GM12892 (cell line): Measurements from ENCODE around the gene DZIP1.

Experiments
- DNase-seq: peaks from one replicate; pipeline ENCODE4 v3.0.0; 2011; ENCODE audit not compliant: insufficient read length
- FAIRE-seq: peaks from 2 replicates; lab custom pipeline; 2011; peaks lifted over from hg19 to GRCh38; lab: Jason Lieb, UNC
- POLR2A ChIP-seq: IDR thresholded peaks from 2 replicates; pipeline ENCODE4 v1.6.1; 2011; ENCODE audit warnings: low read depth, low read length, control low read depth
- POLR2AphosphoS5 ChIP-seq: IDR thresholded peaks from 2 replicates; pipeline ENCODE4 v1.6.1; 2011; ENCODE audit warnings: low read depth, low read length, control low read depth
- TAF1 ChIP-seq: IDR thresholded peaks from 2 replicates; pipeline ENCODE4 v1.6.1; 2011; ENCODE audit warnings: low read depth, mild to moderate bottlenecking, control low read depth, low read length, borderline replicate concordance

The DZIP1 gene

DNA sequence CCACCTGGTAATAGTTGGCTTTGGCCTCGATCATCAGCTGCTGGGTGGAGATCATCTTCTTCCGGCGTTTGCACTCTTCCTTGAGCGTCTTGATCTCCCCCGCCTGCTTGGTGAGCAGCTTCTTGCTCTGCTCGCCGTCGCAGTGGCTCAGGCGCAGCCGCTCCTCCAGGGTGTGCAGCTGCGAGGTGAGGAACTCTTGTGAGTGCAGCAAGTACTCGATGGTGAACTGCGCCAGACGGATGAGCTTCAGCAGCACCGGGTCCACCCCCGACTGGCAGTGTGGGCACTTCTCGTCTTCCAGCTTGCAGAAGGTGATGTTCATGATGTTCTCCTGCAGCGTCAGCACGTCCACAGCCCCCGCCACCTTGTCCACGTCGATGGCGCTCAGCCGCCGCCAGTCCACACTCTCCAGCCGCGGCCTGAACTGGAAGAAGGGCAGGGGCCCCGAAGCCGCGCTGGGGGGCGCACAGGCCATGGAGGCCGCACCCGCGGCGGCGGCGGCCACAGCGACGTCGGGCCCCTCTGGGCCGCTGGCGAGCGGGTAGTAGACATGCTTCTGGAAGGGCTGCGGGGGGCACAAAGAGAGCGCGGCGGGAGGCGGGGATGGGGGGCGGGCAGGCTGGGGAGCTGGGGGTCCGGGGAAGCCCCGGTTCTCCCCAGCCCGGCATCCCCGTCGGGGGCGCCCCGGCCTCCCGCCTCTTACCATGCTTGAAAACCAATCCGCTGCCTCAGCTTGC lies 3.0 kb downstream of the DZIP1 start:
- TF ChIP-seq POLR2A (no peak), TAF1 (no peak), POLR2AphosphoS5 (no peak)
- FAIRE-seq: no peak
- no peak for DNase-seq

DNA sequence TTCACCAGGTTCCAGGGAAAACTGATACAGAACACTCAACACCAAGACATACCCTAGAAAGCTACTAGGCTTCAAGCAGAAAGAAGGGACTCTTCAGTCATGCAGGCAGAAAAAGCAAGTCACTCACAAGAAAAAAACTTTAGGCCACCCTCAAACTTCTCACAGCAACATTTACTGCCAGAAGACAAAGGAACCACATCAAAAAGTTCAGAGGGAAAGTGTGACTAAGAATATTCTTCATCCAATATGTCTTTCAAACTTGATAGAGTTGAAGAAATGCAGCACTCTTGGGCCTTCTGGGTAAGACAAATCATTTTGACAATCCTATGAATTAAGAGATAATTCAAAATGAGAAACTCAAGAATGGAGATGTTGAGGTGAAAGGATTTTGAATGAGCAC lies 7.7 kb downstream of the DZIP1 start:
- DNase-seq: no peak
- FAIRE-seq: no peak
- TF ChIP-seq TAF1 (no peak), POLR2AphosphoS5 (no peak), POLR2A (no peak)

DNA sequence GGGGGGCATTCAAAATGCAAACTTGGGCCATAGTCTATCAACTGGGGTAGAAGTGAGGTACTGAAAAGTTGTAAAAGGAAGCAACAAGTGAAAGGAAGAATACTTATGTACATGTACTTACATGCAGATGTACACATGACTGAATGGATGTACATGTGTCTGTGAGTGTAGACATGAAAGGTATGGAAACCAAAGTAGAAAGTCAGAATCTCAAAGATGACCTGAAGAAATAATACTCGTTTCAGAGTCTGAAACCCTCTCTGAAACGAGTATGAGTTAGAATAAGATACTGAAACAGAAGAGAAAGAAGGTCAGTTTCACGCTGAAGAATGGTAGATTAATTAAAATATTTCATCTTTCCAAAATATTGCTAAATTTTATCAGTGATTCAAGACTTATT lies 13.9 kb downstream of the DZIP1 start:
- FAIRE-seq: peak; percentile 61
- no peak for DNase-seq
- no peak for TF ChIP-seq TAF1
- TF ChIP-seq POLR2A: no peak
- no peak for TF ChIP-seq POLR2AphosphoS5

DNA sequence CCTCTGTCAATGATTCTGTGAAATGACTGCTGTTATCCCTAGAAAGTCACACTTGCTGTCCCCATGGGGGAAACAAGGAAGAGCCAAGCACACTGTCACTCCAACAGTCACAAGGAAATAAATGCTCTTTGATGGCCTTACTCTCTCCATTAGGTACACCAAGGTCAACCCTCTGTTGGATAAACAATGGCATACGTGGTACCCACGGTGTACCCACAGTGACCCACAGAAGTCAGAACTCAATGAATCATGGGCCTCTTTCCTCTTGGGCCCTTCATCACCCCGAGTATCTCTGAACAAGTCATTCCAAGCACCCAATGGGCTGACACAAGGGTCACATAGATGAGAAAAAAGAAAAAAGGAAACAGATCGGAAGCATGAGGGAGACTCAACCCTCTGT lies 15.4 kb downstream of the DZIP1 start:
- no peak for DNase-seq
- peak; percentile 9 for FAIRE-seq
- TF ChIP-seq POLR2AphosphoS5 (no peak), TAF1 (no peak), POLR2A (no peak)

DNA sequence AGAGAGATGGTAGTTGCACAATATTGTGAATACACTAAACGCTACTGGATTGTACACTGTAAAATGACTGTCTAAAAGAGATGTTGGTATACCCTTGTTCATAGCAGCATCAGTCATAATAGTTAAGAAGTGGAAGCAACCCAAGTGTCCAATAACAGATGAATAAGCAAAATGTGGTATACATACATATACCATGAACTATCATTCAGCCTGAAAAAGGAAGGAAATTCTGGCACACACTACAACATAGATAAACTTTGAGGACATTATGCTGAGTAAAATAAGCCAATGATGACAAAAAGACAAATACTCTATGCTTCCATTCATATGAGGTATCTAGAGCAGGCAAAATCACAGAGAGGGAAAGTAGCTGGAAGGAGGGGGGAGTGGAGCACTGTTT lies 16.0 kb downstream of the DZIP1 start:
- FAIRE-seq: no peak
- DNase-seq: no peak
- TF ChIP-seq POLR2A: no peak
- no peak for TF ChIP-seq POLR2AphosphoS5
- no peak for TF ChIP-seq TAF1

DNA sequence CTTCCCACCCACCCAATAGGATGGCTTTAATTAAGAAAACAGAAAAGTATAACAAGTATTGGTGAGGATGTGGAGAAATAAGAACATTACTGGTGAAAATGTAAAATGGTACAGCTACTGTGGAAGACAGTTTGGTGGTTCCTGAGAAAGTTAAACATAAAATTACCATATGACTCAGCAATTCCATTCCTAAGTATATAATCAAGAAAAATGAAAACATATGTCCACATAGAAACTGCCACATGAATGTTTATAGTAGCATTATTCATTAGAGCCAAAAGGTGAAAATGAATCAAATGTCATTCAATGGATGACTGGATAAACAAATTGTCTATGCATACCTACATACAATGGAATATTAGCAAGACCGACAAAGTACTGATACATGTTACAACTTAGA lies 16.9 kb downstream of the DZIP1 start:
- DNase-seq: no peak

DNA sequence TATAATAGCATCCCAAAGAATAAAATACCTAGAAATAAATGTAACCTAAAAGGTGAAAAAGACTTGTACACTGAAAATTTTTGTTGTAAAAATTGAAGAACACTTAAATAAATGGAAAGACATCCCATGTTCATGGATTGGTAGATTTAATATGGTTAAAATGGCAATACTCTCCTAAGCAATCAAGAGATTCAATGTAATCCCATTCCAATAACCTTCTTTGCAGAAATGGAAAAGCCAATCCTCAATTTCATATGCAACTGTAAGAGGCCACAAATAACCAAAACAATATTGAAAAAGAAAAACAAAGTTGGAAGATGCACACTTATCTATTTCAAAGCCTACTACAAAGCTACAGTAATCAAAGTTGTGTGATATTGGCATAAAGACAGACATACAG lies 17.7 kb downstream of the DZIP1 start:
- DNase-seq (no peak), FAIRE-seq (no peak)
- TF ChIP-seq TAF1 (no peak), POLR2AphosphoS5 (no peak), POLR2A (no peak)

More for the DNA sequence above, 16.9 kb downstream of the DZIP1 start:
- no peak for TF ChIP-seq TAF1
- TF ChIP-seq POLR2A: no peak
- no peak for TF ChIP-seq POLR2AphosphoS5
- FAIRE-seq: no peak

DNA sequence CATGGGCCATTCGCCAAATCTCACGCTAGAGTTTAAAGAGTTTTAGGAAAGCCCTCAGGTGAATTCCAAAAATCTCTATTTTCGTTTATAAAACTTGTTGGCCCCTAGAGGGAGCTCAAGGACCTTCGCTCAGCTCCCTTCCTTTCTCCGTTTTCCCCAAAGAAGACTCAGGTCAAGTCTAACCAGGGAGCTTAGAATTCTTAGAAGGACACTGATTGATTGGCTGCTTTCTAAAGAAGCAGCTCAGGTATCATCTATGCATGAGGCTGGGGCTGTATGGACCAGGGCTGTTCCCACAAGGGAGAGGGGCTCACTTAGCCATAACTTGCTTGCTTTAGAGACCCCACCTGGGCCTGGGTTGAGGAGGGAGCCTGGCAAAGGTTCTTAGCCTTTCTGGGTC lies 20.5 kb downstream of the DZIP1 start:
- no peak for DNase-seq
- TF ChIP-seq TAF1 (no peak), POLR2AphosphoS5 (no peak), POLR2A (no peak)
- FAIRE-seq: peak; percentile 62

DNA sequence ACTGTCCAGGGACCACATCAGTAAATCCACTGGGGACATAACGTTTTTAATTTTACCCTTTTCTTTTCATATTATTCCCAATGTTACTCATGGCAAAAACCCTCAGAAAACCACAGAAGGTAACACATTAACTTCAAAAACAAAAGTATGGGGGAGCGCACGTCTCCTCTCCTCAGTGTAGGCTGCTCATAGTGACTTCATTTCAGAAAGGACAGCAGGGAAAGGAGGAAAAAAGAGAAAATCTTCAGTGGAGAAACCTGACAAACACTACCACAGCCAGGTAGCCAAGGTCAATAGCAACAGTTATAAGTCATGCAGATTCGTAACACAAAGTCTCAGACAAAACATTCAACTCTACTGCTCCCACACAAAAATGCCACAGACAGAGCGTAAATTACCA lies 21.4 kb downstream of the DZIP1 start:
- TF ChIP-seq POLR2A: no peak
- no peak for TF ChIP-seq TAF1
- no peak for TF ChIP-seq POLR2AphosphoS5
- DNase-seq: no peak
- FAIRE-seq: no peak

DNA sequence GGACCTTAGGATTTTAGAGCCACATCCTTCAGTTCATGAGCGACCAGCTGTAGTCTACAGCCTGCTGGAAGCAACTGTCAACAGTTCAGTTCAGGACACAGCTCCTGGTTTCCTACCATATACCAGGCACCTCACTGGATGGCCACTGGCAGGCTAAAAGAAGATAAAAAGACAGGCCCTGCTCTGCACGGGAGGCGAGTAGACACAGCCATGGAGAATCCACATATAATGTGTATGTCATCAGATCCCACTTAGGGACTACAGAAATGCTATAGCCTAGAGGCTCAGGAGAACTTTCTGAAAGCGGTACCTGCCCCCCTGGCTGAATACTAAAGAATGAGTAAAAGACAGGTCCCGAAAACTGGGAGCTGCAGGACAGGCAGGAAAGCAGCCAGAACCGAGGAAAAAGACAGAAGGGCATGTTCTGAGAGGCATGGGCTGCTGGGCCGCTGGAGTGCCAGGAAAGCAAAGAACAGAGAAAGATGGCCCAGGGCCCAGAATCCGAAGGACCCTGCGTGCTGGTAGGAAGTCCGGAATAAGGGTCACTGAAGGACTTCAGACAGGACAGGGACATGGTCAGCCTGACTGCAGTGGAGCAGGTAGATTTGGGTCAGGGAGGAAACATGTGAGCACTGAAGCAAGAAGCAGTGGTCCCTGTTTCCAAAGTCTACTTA lies 23.5 kb downstream of the DZIP1 start:
- DNase-seq: no peak
- FAIRE-seq: no peak
- no peak for TF ChIP-seq POLR2A
- TF ChIP-seq POLR2AphosphoS5: no peak
- no peak for TF ChIP-seq TAF1

DNA sequence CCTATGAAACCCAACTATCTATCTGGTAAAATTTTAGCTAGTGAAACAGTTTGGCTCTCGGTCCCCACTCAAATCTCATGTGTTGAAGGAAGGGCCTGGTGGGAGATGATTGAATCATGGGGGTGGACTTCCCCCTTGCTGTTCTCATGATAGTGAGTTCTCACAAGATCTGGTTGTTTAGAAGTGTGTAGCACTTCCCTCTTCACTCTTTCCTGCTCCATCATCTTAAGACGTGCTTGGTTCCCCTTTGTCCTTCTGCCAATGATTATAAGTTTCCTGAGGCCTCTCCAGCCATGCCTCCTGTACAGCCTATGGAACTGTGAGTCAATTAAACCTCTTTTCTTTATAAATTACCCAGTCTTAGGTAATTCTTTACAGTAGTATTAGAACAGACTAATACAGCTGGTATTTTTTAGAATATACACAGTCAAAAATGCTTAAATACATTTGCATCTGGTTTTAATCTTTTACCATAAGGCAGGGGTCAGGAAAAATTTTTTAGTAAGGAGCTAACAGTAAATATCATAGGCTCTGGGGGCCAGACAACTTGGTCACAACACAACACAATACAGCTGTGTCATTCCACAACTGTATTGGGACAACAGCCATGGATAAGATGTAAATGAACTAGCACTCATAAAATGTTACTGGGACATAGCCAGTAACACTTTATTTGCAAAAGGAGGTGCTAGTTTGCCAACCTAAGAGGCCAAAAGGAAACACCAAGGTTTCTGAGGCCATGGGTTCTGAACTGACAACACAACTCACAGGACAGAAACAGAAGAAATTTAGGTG lies 24.3 kb downstream of the DZIP1 start:
- TF ChIP-seq POLR2AphosphoS5: no peak
- TF ChIP-seq POLR2A: no peak
- TF ChIP-seq TAF1: no peak
- FAIRE-seq (no peak), DNase-seq (no peak)
